ENCODE measurements around the gene USP5.

- TF ChIP-seq GATA2 (IDR thresholded peaks at IDR 0.05; ENCODE audit: low read depth, low read length) (no peak), GATA3 (IDR thresholded peaks at IDR 0.05; ENCODE audit: low read depth, low read length) (no peak)
Observed at GRCh38 chr12:6809056-6809455, 42.9 kb upstream of the USP5 start.
